Esophagus muscularis mucosa (tissue), 4 donors: ENCODE data around the gene BRIX1. TPM values are rescaled to one million over a fixed set of nuclear protein-coding genes. Genes with fewer than 3 reads are reported as not detected.

Source experiments
- DNase-seq: peaks from one replicate; pipeline ENCODE4 v3.0.0-alpha.2; 2017; ENCODE audit errors: extremely low spot score
- H3K27ac ChIP-seq, 4 donors: fragments of 200-600 bp; sonication (generic); replicated peaks in 1 of 4; 1 replicate in 3 of 4; 2 replicates in 1 of 4; pipeline ENCODE4 v1.5.1; 2016 to 2019; ENCODE audit warnings: mild to moderate bottlenecking in 1 of 4
- H3K27me3 ChIP-seq, 4 donors: fragments of 200-600 bp; sonication (generic); one replicate each; pipeline versions ENCODE4 v1.5.1 to v1.6.0; 2016 to 2019
- H3K36me3 ChIP-seq, 4 donors: fragments of 200-600 bp; sonication (generic); one replicate each; pipeline ENCODE4 v1.5.1; 2016 to 2019
- H3K4me1 ChIP-seq, 4 donors: fragments of 200-600 bp; sonication (generic); one replicate each; pipeline ENCODE4 v1.5.1; 2016 to 2019
- H3K4me3 ChIP-seq, 4 donors: fragments of 200-600 bp; sonication (generic); 1 replicate in 2 of 4; 2 replicates in 2 of 4; pipeline ENCODE4 v1.5.1; 2016 to 2019; ENCODE audit warnings: mild to moderate bottlenecking in 4 of 4, moderate library complexity in 1 of 4
- H3K9me3 ChIP-seq, 4 donors: fragments of 200-600 bp; sonication (generic); 1 replicate in 3 of 4; 2 replicates in 1 of 4; pipeline ENCODE4 v1.5.1; 2016 to 2019
- EP300 ChIP-seq: sonication (generic); formaldehyde crosslinking; IDR thresholded peaks from one replicate; pipeline ENCODE4 v1.6.1; 2017; ENCODE audit warnings: antibody characterized with exemption
- POLR2A ChIP-seq: fragments of 450-650 bp; IDR thresholded peaks from one replicate; pipeline ENCODE4 v1.6.1; 2017; ENCODE audit warnings: antibody characterized with exemption, moderate library complexity, mild to moderate bottlenecking, low read depth
- POLR2AphosphoS5 ChIP-seq, 2 donors: sonication (generic); formaldehyde crosslinking; IDR thresholded peaks; one replicate each; pipeline ENCODE4 v1.6.1; 2017; ENCODE audit warnings: antibody characterized with exemption in 2 of 2
- WGBS: methylation state at CpG from one replicate; pipeline ENCODE4 v1.1.5; 2018; 5-methylcytosine and 5-hydroxymethylcytosine counted together
- intact Hi-C: fragments of 100-400 bp; cut with DNase I; formaldehyde crosslinking; loops from one replicate; pipeline ENCODE4 v1.15.1; 2023
- total RNA-seq, 4 donors: library from RNA; depleted of rRNA; stranded (reverse); fragments of >200 nt; gene quantifications; one replicate each; pipeline versions ENCODE4 v1.1.0 to v1.2.1, GENCODE V29; 2016
- TF ChIP-seq, protein P1 (sequence below), 3 experiments: fragments of 200-600 bp in 2 of 3; fragments of 450-650 bp in 1 of 3; sonication (generic) in 2 of 3; IDR thresholded peaks; one replicate each; pipeline ENCODE4 v1.5.1; 2017 to 2019; ENCODE audit warnings: antibody characterized with exemption in 3 of 3, mild to moderate bottlenecking in 2 of 3, moderate library complexity in 1 of 3

BRIX1 gene
- total RNA-seq, 4 donors from 2014 or later: 18.4 to 31.8 (median 19.8) TPM

GRCh38 chr5:34923694-34924461 is 8.4 kb downstream of the BRIX1 start:
- H3K4me1 ChIP-seq: peaks cover 13 to 20% (median 16%) of the 10 kb centered on the region in 4 donors
- no peak for DNase-seq
- TF ChIP-seq POLR2AphosphoS5 (IDR thresholded peaks at IDR 0.05) (peak; percentile 17 to 55), POLR2A (no peak)
- TF ChIP-seq, protein P1, sequence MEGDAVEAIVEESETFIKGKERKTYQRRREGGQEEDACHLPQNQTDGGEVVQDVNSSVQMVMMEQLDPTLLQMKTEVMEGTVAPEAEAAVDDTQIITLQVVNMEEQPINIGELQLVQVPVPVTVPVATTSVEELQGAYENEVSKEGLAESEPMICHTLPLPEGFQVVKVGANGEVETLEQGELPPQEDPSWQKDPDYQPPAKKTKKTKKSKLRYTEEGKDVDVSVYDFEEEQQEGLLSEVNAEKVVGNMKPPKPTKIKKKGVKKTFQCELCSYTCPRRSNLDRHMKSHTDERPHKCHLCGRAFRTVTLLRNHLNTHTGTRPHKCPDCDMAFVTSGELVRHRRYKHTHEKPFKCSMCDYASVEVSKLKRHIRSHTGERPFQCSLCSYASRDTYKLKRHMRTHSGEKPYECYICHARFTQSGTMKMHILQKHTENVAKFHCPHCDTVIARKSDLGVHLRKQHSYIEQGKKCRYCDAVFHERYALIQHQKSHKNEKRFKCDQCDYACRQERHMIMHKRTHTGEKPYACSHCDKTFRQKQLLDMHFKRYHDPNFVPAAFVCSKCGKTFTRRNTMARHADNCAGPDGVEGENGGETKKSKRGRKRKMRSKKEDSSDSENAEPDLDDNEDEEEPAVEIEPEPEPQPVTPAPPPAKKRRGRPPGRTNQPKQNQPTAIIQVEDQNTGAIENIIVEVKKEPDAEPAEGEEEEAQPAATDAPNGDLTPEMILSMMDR (IDR thresholded peaks at IDR 0.05): no peak
- intact Hi-C loops: loop anchor here (10.0 kb wide), 1 partner anchor 919 kb away; the partner anchor contains the start of gene AMACR
- no peak overlapping the region for H3K4me3 ChIP-seq
- H3K27ac ChIP-seq: peak overlapping the region in 3 of 4 donors; percentile 20 to 56 (median 48)
- H3K27me3 ChIP-seq: no peaks in the 10 kb centered on the region
- 37% methylated on average over 3 of the region's 3 CpGs for WGBS
- H3K36me3 ChIP-seq: peaks cover 15 to 79% (median 67%) of the 10 kb centered on the region in 4 donors
- no peaks in the 10 kb centered on the region for H3K9me3 ChIP-seq

- peaks cover 13 to 21% (median 17%) of the 10 kb centered on the region in 4 donors for H3K4me1 ChIP-seq
- peaks cover 15 to 74% (median 66%) of the 10 kb centered on the region in 4 donors for H3K36me3 ChIP-seq
- no peak for DNase-seq
- H3K27me3 ChIP-seq: no peaks in the 10 kb centered on the region
- no peak for TF ChIP-seq EP300
- no peaks in the 10 kb centered on the region for H3K9me3 ChIP-seq
- intact Hi-C loops: loop anchor here (10.0 kb wide), 1 partner anchor 920 kb away; the partner anchor contains the start of gene AMACR
- H3K4me3 ChIP-seq: no peak overlapping the region
- peak overlapping the region in 3 of 4 donors; percentile 12 to 56 (median 48) for H3K27ac ChIP-seq
Measured at GRCh38 chr5:34924462-34924765, 8.9 kb downstream of the BRIX1 start.

DNA sequence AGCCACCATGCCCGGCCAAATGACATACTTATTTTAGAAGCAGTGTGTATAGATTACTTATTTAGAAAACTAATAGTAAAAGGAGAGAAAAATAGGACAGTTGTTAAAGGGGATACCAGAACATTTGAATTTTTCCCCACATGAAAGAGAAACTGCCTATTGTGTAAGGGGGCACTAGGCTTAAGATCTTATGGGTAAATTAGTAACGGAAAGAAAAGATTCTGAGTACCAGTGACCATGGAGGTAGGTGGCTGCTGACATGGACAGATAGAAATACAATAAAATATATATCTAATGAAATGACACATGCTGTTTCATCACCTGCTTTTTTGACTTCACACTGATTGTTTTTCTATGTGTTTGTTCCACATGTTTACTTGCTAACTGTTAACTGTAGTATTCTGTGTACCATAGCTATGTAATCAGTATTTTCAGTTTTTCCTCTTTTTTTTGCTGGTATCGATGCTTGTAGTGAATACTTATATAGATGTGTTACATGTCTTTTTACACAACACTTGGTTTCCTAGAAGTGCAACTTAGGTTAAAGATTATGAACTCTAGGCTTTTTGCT is 10.9 kb downstream of the BRIX1 start:
- H3K27me3 ChIP-seq: no peaks in the 10 kb centered on the region
- 94% methylated on average over 3 of the region's 3 CpGs for WGBS
- H3K9me3 ChIP-seq: no peaks in the 10 kb centered on the region
- no peak for DNase-seq
- H3K27ac ChIP-seq: no peak overlapping the region
- H3K4me3 ChIP-seq: no peak overlapping the region
- H3K36me3 ChIP-seq: peaks cover 15 to 56% (median 53%) of the 10 kb centered on the region in 4 donors
- H3K4me1 ChIP-seq: peaks cover 22 to 32% (median 29%) of the 10 kb centered on the region in 4 donors
- TF ChIP-seq EP300: no peak
- TF ChIP-seq POLR2AphosphoS5 (IDR thresholded peaks at IDR 0.05): no peak
- TF ChIP-seq POLR2A: no peak
- TF ChIP-seq, protein P1 (IDR thresholded peaks at IDR 0.05): no peak
- intact Hi-C loops: loop anchor here (10.0 kb wide), 1 partner anchor 922 kb away; the partner anchor contains the start of gene AMACR

DNA sequence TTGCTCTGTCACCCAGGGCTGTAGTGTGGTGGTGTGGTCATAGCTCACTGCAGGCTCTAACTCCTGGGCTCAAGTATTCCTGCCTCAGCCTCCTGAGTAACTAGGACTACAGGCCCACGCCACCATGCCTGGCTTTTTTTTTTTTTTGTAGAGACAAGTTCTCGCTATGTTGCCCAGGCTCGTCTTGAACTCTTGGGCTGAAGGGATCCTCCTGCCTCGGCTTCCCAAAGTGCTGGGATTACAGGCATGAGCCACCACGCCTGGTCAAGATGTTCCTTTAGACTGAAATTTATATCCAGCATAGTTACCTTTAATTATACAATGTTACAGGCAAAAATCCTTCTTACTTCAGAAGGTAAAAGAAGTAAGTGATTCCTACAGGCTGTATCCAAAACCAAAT is 12.3 kb downstream of the BRIX1 start:
- H3K27ac ChIP-seq: no peak overlapping the region
- TF ChIP-seq POLR2A: no peak
- TF ChIP-seq POLR2AphosphoS5 (IDR thresholded peaks at IDR 0.05): no peak
- TF ChIP-seq, protein P1 (IDR thresholded peaks at IDR 0.05): no peak
- no peak for TF ChIP-seq EP300
- H3K4me1 ChIP-seq: peaks cover 29 to 46% (median 40%) of the 10 kb centered on the region in 4 donors
- no peaks in the 10 kb centered on the region for H3K27me3 ChIP-seq
- H3K36me3 ChIP-seq: peaks cover 15 to 42% (median 39%) of the 10 kb centered on the region in 4 donors
- no peak for DNase-seq
- intact Hi-C loops: loop anchor here (10.0 kb wide), 1 partner anchor 923 kb away; the partner anchor contains the start of gene AMACR
- no peaks in the 10 kb centered on the region for H3K9me3 ChIP-seq
- H3K4me3 ChIP-seq: no peak overlapping the region
- WGBS: 86% methylated on average over 5 of the region's 5 CpGs

DNA sequence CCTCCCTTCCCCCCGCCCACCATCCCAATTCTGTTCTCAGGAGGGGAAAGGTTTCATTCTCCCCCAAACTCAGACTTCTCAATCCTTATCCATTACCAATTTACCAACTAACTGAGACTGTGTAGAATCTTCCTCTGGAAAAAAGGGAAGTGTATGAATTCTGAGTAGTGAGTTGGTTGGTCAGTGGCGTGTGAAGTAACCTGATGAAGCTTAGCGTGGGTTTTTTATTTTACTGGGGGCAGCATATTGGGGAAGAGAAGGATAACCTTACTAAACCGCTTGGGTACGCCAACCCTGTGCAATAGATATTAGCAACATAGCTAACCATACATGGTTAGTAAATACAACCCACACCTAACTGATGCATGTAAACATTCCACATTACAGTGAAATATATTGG is 12.8 kb downstream of the BRIX1 start:
- DNase-seq: no peak
- H3K36me3 ChIP-seq: peaks cover 10 to 37% (median 35%) of the 10 kb centered on the region in 4 donors
- H3K9me3 ChIP-seq: no peaks in the 10 kb centered on the region
- 89% methylated on average over 5 of the region's 5 CpGs for WGBS
- TF ChIP-seq POLR2AphosphoS5 (IDR thresholded peaks at IDR 0.05): no peak
- TF ChIP-seq POLR2A: no peak
- TF ChIP-seq EP300: no peak
- TF ChIP-seq, protein P1 (IDR thresholded peaks at IDR 0.05): no peak
- H3K4me3 ChIP-seq: no peak overlapping the region
- H3K4me1 ChIP-seq: peaks cover 29 to 46% (median 40%) of the 10 kb centered on the region in 4 donors
- intact Hi-C loops: loop anchor here (10.0 kb wide), 1 partner anchor 923 kb away; the partner anchor contains the start of gene AMACR
- no peaks in the 10 kb centered on the region for H3K27me3 ChIP-seq
- no peak overlapping the region for H3K27ac ChIP-seq
